Endothelial cell of umbilical vein (primary cell): ENCODE data around the gene MMP11. TPM values are rescaled to one million over a fixed set of nuclear protein-coding genes. Genes with fewer than 3 reads are reported as not detected.

ENCODE experiments used
- BruUV-seq: library from RNA; stranded (reverse); fragments of 400-500 nt; replicated peaks from 2 replicates; lab custom pipeline; 2021; lab: Mats Ljungman, UMichigan
- CTCF ChIA-PET: fragments of 300-600, 350-600 bp; sonication (Branson Sonifier 250); formaldehyde crosslinking; loops from one replicate; lab custom pipeline; 2021; ENCODE audit warnings: antibody characterized with exemption, inconsistent platforms; lab: Charles Lee
- POLR2A ChIA-PET: fragments of 300-600, 350-600 bp; sonication (Branson Sonifier 250); formaldehyde crosslinking; loops from one replicate; lab custom pipeline; 2021; ENCODE audit warnings: antibody characterized with exemption, inconsistent platforms; lab: Charles Lee
- DNase-seq: peaks from one replicate; pipeline ENCODE4 v3.0.0-alpha.2; 2011; ENCODE audit warnings: low read depth, low spot score
- FAIRE-seq: peaks from 2 replicates; lab custom pipeline; 2011; peaks lifted over from hg19 to GRCh38; lab: Jason Lieb, UNC
- H2AFZ ChIP-seq: 2 replicates; pipeline ENCODE4 v1.6.0; 2012; ENCODE audit warnings: low read depth, low read length, control low read depth, inconsistent platforms
- H3K27ac ChIP-seq: 2 replicates; pipeline ENCODE4 v1.5.1; 2011; ENCODE audit warnings: low read depth, mild to moderate bottlenecking, control low read depth, low read length, moderate library complexity; ENCODE audit not compliant: insufficient read depth
- H3K27me3 ChIP-seq, 2 experiments: 2 replicates each; pipeline versions ENCODE4 v1.6.0 to v1.6.1; 2011; ENCODE audit warnings: low read length in 2 of 2, mixed read lengths in 1 of 2; ENCODE audit not compliant: control insufficient read depth in 2 of 2, insufficient read depth in 2 of 2
- H3K36me3 ChIP-seq, 2 experiments: 2 replicates in 1 of 2; 3 replicates in 1 of 2; pipeline ENCODE4 v1.5.1; 2011; ENCODE audit warnings: low read length in 2 of 2, mild to moderate bottlenecking in 1 of 2, moderate library complexity in 1 of 2; ENCODE audit not compliant: control insufficient read depth in 2 of 2, insufficient read depth in 2 of 2; ENCODE audit errors: extremely low read depth in 1 of 2
- H3K4me1 ChIP-seq: 3 replicates; pipeline ENCODE4 v1.5.1; 2011; ENCODE audit warnings: mild to moderate bottlenecking, low read length; ENCODE audit not compliant: control insufficient read depth, insufficient read depth; ENCODE audit errors: extremely low read depth
- H3K4me2 ChIP-seq: 2 replicates; pipeline ENCODE4 v1.6.1; 2011; ENCODE audit warnings: low read length, control low read depth, mixed read lengths; ENCODE audit not compliant: insufficient read depth
- H3K4me3 ChIP-seq, 3 experiments: fragments of 200-600 bp in 1 of 3; sonication (generic), shearing (Covaris generic) in 1 of 3; replicated peaks in 1 of 3; 2 replicates each; pipeline ENCODE4 v1.5.1; 2011 to 2016; ENCODE audit warnings: control low read depth in 3 of 3, low read length in 3 of 3, mild to moderate bottlenecking in 2 of 3, inconsistent platforms in 1 of 3, low read depth in 1 of 3, moderate library complexity in 1 of 3; ENCODE audit not compliant: insufficient read depth in 1 of 3
- H3K79me2 ChIP-seq: 2 replicates; pipeline ENCODE4 v1.6.0; 2012; ENCODE audit warnings: low read length, inconsistent platforms; ENCODE audit not compliant: control insufficient read depth, insufficient read depth
- H3K9ac ChIP-seq: replicated peaks from 2 replicates; pipeline ENCODE3; 2011; ENCODE audit warnings: low read length, control low read depth; ENCODE audit not compliant: insufficient read depth; ENCODE audit errors: extremely low read depth
- H3K9me1 ChIP-seq: replicated peaks from 3 replicates; pipeline ENCODE4 v1.6.0; 2011; ENCODE audit warnings: mild to moderate bottlenecking, low read length; ENCODE audit not compliant: control insufficient read depth, insufficient read depth; ENCODE audit errors: extremely low read depth
- H3K9me3 ChIP-seq: replicated peaks from 2 replicates; pipeline ENCODE4 v1.5.1; 2012; ENCODE audit warnings: low read length, inconsistent platforms; ENCODE audit not compliant: control insufficient read depth, insufficient read depth
- H4K20me1 ChIP-seq: replicated peaks from 2 replicates; pipeline ENCODE3; 2011; ENCODE audit warnings: mild to moderate bottlenecking, low read length; ENCODE audit not compliant: control insufficient read depth, insufficient read depth; ENCODE audit errors: extremely low read depth
- FOS ChIP-seq: IDR thresholded peaks from 2 replicates; pipeline ENCODE4 v1.6.1; 2011; ENCODE audit warnings: mild to moderate bottlenecking, low read length, moderate library complexity, borderline replicate concordance; ENCODE audit not compliant: insufficient read depth
- GATA2 ChIP-seq: IDR thresholded peaks from 2 replicates; pipeline ENCODE4 v1.7.0; 2011; ENCODE audit warnings: low read depth, mild to moderate bottlenecking, moderate library complexity, mixed read lengths, low read length; ENCODE audit not compliant: insufficient read length, insufficient read depth
- JUN ChIP-seq: IDR thresholded peaks from 2 replicates; pipeline ENCODE4 v1.6.1; 2011; ENCODE audit warnings: borderline replicate concordance, low read depth; ENCODE audit not compliant: insufficient read length, insufficient read depth
- POLR2A ChIP-seq: IDR thresholded peaks from 2 replicates; pipeline ENCODE4 v1.6.1; 2012; ENCODE audit warnings: low read depth, mild to moderate bottlenecking, control low read depth, low read length
- POLR2AphosphoS5 ChIP-seq: IDR thresholded peaks from 2 replicates; pipeline ENCODE4 v1.6.1; 2012; ENCODE audit warnings: low read depth, mild to moderate bottlenecking, control low read depth, low read length, moderate library complexity; ENCODE audit not compliant: insufficient read depth
- dilution Hi-C: fragments of 300-500 bp; cut with MboI; formaldehyde crosslinking; loops from one replicate; pipeline ENCODE4 v1.15.0; 2019; ENCODE audit warnings: low sequenced_read_pairs; ENCODE audit not compliant: extremely low pct_ligation_motif_present
- intact Hi-C: fragments of 100-400 bp; cut with micrococcal nuclease; formaldehyde crosslinking; loops from one replicate; pipeline ENCODE4 v1.10.0; 2022
- polyA plus RNA-seq, 4 experiments: library from polyadenylated mRNA; depleted of rRNA in 3 of 4; stranded (reverse) in 3 of 4; unstranded in 1 of 4; fragments of >200 nt; gene quantifications; 2 replicates each; pipeline versions ENCODE4 v1.2.1 to v1.2.3, GENCODE V29; 2011 to 2012; ENCODE audit warnings: missing spikeins in 1 of 4
- total RNA-seq: library from RNA; stranded (reverse); gene quantifications from 2 replicates; pipeline ENCODE4 v1.2.3, GENCODE V29; 2021

Gene MMP11
- total and polyA plus RNA-seq, 2 donors (not counting 3 experiments of a cell fraction or from before 2014, with no cell fraction given) = 10.3 to 16.9 TPM

DNA sequence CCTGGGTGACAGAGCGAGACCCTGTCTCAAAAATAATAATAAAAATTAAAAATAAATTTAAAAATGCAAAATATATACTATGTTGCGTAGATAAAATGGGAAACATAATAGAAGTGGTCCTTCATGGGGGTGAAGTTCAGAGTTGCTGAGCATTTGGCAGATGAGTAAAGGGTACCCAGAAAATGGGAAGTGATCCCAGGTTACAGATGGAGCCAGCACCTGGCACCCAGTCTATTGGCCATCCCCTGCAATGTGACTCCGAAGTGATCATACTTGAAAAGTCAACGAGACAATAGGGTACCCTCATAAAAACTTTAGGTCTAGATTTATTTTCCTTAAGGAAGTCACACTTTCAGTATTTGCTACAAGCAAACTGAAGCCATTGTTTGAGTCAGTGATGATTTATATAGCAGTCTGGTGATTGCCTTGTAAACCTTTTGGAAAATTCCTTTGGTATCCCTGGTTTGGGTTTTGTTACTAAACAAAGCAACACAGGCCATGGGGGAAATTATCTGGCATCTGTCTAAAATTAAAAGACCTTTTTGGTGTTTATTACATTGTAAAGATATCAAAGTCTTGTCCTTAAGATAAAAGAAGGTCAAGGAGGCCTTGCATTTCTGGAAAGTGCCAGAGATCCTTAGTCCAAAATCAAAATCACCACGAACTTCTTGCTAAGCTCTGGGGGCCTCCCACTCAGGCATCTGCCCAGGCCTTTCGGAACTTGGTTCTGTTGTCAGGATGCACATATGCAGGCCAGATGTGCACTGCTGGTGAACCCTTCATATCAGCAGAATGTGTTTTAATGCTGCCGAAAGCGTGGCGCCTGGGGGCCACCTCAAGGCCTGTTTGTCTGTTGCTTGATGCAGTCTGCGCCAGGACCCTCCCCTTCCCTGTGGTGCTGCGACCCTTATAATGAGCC lies 18.4 kb downstream of the MMP11 start:
- Histone ChIP-seq H3K4me1 (peaks cover 13% of the 10 kb centered on the region), H3K36me3 (peaks cover 0 to 20% of the 10 kb centered on the region in 2 experiments), H4K20me1 (peaks cover 2% of the 10 kb centered on the region), H3K4me2 (no peak overlapping the region), H3K9me3 (no peaks in the 10 kb centered on the region), H3K27ac (no peak overlapping the region), H3K9ac (no peak overlapping the region), H2AFZ (no peak overlapping the region), H3K9me1 (no peaks in the 10 kb centered on the region), H3K79me2 (peaks cover 57% of the 10 kb centered on the region), H3K4me3 (no peak overlapping the region), H3K27me3 (no peaks in the 10 kb centered on the region)
- POLR2A ChIA-PET = no interaction called here
- FAIRE-seq (no peak), DNase-seq (no peak)
- CTCF ChIA-PET = interaction anchor here (1.6 kb wide), 1 partner anchor 8 kb away, joined by 6 read pairs; no protein-coding TSS in a partner anchor
- intact Hi-C loops (no loop called here), dilution Hi-C loops (no loop called here)
- BruUV-seq = no TSS peak
- TF ChIP-seq POLR2A (no peak), POLR2AphosphoS5 (no peak), FOS (no peak), GATA2 (no peak), JUN (no peak)
